SH-SY5Y (cell line): ENCODE data around the gene TNNI2.

Source experiments
- GATA2 ChIP-seq: IDR thresholded peaks from 2 replicates; pipeline ENCODE4 v1.6.1; 2011; ENCODE audit warnings: mild to moderate bottlenecking, low read depth, low read length
- GATA3 ChIP-seq: IDR thresholded peaks from 2 replicates; pipeline ENCODE4 v1.6.1; 2011; ENCODE audit warnings: low read depth, mild to moderate bottlenecking, low read length, moderate library complexity

GRCh38 chr11:1881442-1882264 lies 42.9 kb downstream of the TNNI2 start:
- TF ChIP-seq GATA3 (no peak), GATA2 (no peak)
